Spleen (tissue), 7 donors: ENCODE results near the gene ITPR2.

Source experiments
- POLR2A ChIP-seq, 3 donors: fragments of 450-650 bp; IDR thresholded peaks; one replicate each; pipeline ENCODE4 v1.5.1; 2017; ENCODE audit warnings: antibody characterized with exemption in 3 of 3, mild to moderate bottlenecking in 1 of 3
- POLR2AphosphoS5 ChIP-seq, 3 donors: sonication (generic); formaldehyde crosslinking; IDR thresholded peaks; one replicate each; pipeline ENCODE4 v1.5.1; 2017; ENCODE audit warnings: antibody characterized with exemption in 3 of 3
- TF ChIP-seq, protein P1 (sequence below), 11 experiments: fragments of 200-600 bp in 7 of 11; fragments of 450-650 bp in 4 of 11; sonication (generic) in 4 of 11; IDR thresholded peaks in 8 of 11; conservative IDR thresholded peaks in 3 of 11; 1 replicate in 7 of 11; 2 replicates in 4 of 11; pipeline versions ENCODE4 v1.4.0 to v1.8.0; 2016 to 2021; ENCODE audit warnings: antibody characterized with exemption in 11 of 11, inconsistent platforms in 4 of 11, mild to moderate bottlenecking in 1 of 11
- donor health status: DM: no; HTN: no; CAD: no; lungs with moderate emphysema.
- donor health status: DM: no; HTN: no; CAD: no.
- donor health status: DM: no; HTN: no; CAD: no.

DNA sequence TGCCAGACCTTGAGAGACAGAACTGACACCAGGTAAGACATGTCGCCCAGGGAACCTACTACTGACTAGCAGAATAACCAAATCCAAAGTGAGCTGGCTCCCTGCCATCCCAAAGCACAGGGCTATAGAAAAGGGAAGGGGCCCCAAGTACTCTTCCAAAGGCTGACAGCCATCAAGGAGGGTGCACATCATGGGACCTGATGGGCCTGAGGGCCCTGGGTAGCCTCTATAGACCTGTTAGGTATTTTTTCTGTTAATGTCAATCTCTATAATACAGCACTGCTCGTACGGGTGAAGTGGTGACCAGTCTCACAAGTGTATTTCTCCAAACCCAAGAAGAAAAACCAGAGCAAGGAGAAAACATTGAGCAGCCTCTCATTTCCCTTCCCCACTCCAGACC is 171.6 kb downstream of the ITPR2 start:
- TF ChIP-seq POLR2AphosphoS5 (IDR thresholded peaks at IDR 0.05) (no peak), POLR2A (IDR thresholded peaks at IDR 0.05) (no peak)
- TF ChIP-seq, protein P1, sequence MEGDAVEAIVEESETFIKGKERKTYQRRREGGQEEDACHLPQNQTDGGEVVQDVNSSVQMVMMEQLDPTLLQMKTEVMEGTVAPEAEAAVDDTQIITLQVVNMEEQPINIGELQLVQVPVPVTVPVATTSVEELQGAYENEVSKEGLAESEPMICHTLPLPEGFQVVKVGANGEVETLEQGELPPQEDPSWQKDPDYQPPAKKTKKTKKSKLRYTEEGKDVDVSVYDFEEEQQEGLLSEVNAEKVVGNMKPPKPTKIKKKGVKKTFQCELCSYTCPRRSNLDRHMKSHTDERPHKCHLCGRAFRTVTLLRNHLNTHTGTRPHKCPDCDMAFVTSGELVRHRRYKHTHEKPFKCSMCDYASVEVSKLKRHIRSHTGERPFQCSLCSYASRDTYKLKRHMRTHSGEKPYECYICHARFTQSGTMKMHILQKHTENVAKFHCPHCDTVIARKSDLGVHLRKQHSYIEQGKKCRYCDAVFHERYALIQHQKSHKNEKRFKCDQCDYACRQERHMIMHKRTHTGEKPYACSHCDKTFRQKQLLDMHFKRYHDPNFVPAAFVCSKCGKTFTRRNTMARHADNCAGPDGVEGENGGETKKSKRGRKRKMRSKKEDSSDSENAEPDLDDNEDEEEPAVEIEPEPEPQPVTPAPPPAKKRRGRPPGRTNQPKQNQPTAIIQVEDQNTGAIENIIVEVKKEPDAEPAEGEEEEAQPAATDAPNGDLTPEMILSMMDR (IDR thresholded peaks at IDR 0.05 in 8 of 11, conservative IDR thresholded peaks at IDR 0.05 in 3 of 11): no peak
